Epithelial cell of esophagus (primary cell): Measurements from ENCODE around the gene CCL18.
"Not testable (repeated sequence)": the region's sequence is repeated elsewhere in the genome, so short reads cannot be mapped to it uniquely, and the experiment has no call there.

Source experiments
- DNase-seq: peaks from one replicate; pipeline ENCODE4 v3.0.0; 2010; ENCODE audit warnings: low read depth
- H3K4me3 ChIP-seq: 2 replicates; pipeline ENCODE4 v1.5.1; 2011; ENCODE audit warnings: mild to moderate bottlenecking, low read length, control low read depth
- CTCF ChIP-seq: IDR thresholded peaks from 2 replicates; pipeline ENCODE4 v1.5.1; 2011; ENCODE audit warnings: low read depth, mild to moderate bottlenecking, low read length, control low read depth, inconsistent platforms; ENCODE audit not compliant: insufficient read depth; ENCODE audit errors: missing control alignments

The CCL18 gene

GRCh38 chr17:36086791-36087190 is 22.7 kb downstream of the CCL18 start:
- H3K4me3 ChIP-seq, result no peak overlapping the region
- DNase-seq, result no peak

GRCh38 chr17:36087471-36087870 is 23.4 kb downstream of the CCL18 start:
- not testable (repeated sequence) for H3K4me3 ChIP-seq, DNase-seq

More at GRCh38 chr17:36086791-36087190, 22.7 kb downstream of the CCL18 start:
- TF ChIP-seq CTCF, result no peak

DNA sequence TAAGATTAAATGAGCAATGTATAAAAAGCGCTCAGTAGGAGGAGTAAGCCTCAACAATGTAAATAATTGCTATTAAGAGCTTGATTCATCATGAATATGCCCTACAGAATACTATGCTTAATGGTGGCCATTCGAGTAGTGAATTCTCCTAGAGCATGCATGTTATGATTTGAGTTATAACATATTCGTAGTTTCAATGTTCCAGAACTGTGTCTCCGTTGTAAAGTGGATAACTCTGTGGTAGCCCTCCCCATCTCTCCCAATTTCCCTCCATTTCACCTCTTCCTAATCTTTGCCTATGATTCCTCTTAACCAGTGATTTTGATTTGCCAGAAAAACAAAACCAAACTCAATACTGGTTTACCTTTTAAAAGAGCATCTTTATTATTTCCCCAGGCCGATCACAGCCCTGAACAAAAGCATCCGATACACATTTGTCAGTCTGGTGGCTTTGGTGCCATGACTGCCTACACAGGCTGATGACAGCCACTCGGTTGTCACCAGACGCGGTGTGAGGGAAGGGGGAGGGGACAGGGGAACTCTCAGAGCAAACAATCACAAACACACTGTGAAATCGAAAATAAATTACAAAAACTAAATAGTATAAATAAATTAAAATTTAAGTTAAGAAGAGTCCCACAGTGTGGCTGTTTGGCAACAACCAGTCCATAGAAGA is 24.0 kb downstream of the CCL18 start:
- not testable (repeated sequence) for H3K4me3 ChIP-seq, DNase-seq

DNA sequence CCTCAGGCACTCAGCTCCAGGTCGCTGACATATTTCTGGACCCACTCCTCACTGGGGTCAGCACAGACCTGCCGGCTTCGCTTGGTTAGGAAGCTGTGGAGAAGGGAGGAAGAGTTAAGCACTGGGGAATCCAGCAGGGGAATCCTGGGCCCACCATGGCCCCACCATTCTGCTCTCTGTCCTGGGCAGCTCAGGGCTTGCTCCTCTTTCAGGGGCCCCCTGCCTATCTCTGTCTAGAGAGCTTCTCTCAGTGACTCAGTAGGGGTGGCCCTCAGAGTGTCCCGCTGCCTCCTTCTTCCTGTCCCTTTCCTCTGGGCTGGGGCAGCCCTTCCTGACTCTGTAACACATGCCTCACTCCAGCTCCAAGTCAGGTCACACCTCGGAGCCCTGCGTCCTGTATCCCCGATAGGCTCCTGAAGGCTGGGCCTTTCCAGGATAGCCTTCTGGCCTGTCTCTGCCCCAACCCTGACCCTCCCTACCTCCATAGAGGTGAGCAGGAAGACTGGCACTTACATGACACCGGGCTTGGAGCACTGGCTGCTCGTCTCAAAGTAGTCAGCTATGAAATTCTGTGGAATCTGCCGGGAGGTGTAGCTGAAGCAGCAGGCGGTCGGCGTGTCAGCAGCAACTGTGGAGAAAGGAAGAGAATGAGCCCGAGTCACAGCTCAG is 24.7 kb downstream of the CCL18 start:
- no peak overlapping the region for H3K4me3 ChIP-seq
- no peak for TF ChIP-seq CTCF
- no peak for DNase-seq

DNA sequence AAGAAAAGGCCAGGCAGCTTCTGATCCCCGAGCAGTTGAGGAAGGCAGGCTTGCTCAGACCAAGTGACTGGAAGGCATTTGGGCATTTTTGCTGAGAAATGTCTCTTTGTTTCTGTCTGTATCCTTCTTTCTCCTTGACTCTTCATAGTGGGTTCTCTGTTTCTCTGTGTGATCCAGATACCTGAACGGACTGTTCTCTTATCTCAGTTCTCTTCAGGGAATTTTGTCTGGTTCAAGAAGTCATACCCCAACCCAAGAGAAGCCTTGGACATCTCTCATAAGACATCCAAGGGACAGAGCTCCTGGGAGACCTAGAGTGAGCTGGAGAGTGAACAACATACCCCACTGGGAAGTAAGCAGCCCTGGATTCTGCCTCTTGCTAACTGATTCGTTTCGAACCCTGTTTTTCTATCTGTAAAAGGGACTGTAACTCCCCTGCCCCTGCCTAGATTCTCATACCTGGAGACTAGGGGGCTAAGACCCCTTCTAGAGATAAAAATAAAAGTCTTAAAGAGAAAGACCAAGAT is 25.3 kb downstream of the CCL18 start:
- no peak overlapping the region for H3K4me3 ChIP-seq
- TF ChIP-seq CTCF, result no peak
- DNase-seq, result no peak

DNA sequence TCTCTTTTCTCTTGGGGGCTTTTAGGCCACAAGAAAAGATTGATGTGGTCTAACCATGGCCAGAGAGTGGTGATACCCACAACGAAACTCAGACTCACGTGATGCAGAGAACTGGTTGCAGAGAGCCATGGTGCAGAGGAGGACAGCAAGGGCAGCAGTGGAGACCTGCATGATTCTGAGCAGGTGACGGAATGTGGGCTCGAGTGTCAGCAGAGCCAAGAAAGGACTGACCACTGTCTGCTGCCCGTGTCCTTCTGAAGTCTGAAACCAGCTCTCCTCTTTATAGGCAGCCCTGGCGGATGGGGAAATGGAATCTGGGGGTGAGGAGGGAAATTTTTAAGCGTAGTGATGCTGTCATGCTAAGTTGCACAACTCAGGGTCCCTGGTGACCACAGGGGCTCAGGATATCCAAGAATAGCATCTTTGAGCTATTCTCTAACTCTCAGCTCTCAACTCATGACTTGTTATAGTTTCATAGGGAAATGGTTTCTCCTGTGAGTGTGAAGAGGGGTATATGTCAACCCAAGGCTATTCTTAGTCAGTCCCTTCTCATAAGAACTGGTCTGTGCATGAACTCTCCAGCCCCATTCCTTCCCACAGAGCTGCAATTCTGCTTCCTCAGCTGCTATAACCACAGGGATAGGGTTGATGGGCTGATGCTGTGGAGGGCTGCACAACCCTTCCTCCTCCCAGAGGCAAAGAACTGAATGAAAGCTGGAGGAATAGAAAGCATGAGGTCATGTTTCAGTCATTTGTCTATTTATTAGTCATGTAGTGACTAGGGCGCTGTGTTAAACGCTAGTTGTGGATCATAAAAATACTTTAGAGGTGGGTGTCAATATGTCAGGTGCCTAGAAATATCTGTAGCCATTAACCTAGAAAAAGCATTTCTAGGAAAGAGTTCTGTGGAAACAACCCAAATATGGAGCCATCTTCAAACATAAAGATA is 26.1 kb downstream of the CCL18 start, which contains the start of gene CCL3:
Gene CCL3 (minus strand): TSS at position 256 of the 949 bp plus-strand sequence. CDS start 85 bp downstream, at position 171.
- TF ChIP-seq CTCF, result no peak
- no peak within 1 kb of the TSS for H3K4me3 ChIP-seq
- no peak for DNase-seq

DNA sequence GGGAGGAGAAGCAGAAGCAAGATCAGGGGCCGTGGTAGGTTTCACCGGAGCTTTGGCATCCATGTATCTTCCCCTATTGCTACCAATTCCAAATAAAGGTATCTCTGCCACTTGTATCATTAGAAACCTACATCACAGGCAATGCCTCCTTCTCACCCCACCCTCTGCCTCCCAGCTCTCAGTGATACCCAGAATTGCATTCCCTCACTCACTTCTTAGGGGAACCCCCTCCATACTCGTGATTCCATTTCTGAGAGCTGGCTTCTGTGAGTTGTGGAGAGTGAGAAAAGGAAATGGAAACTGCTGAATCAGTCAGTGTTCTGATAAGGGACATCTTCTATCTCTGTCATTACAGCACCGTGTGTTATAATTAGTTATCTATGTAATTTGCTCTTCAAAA is 28.2 kb downstream of the CCL18 start:
- TF ChIP-seq CTCF, result no peak
- no peak overlapping the region for H3K4me3 ChIP-seq
- DNase-seq, result no peak

DNA sequence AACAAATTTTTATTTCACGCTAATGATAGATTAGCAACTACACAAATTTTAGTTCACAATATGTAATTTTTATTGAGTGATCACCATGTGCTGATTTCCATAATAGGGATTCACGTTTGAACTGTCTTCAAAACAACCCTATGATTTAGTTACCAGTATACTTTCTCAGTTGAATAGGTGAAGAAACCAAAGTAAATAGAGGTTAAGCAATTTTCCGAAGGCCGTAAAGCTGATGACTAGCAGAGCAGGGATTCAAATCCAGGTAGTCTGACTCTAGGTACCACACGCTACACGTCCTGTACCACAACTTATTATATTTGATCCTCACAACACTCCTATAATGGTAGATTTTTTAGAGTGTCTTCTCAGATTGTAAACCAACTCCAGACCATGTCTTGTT is 28.6 kb downstream of the CCL18 start:
- not testable (repeated sequence) for DNase-seq

More for the DNA sequence above, 28.6 kb downstream of the CCL18 start:
- not testable (repeated sequence) for H3K4me3 ChIP-seq
